H1 (cell line): ENCODE results near the gene SGSH. TPM values are rescaled to one million over a fixed set of nuclear protein-coding genes. Genes with fewer than 3 reads are reported as not detected.

Experiments
- EP300 ChIP-seq, 2 experiments: IDR thresholded peaks; 1 replicate in 1 of 2; 2 replicates in 1 of 2; pipeline ENCODE4 v1.6.1; 2011 to 2012; ENCODE audit warnings: low read depth in 2 of 2, low read length in 2 of 2, mild to moderate bottlenecking in 2 of 2, borderline replicate concordance in 1 of 2, inconsistent platforms in 1 of 2, moderate library complexity in 1 of 2
- EZH2 ChIP-seq: fragments of 200-600 bp; sonication (generic); IDR thresholded peaks from 2 replicates; pipeline ENCODE4 v1.7.1; 2012; ENCODE audit warnings: low read depth, mild to moderate bottlenecking, moderate library complexity, low read length, inconsistent platforms; ENCODE audit not compliant: severe bottlenecking
- GABPA ChIP-seq: IDR thresholded peaks from 2 replicates; pipeline ENCODE4 v1.6.1; 2011; ENCODE audit warnings: mild to moderate bottlenecking, low read length, moderate library complexity, borderline replicate concordance; ENCODE audit not compliant: insufficient read depth
- HDAC6 ChIP-seq: IDR thresholded peaks from one replicate; pipeline ENCODE4 v1.7.1; 2012; ENCODE audit warnings: low read depth, mild to moderate bottlenecking, inconsistent platforms, low read length, moderate library complexity
- JUN ChIP-seq: IDR thresholded peaks from 2 replicates; pipeline ENCODE4 v1.6.1; 2011; ENCODE audit warnings: low read depth, mild to moderate bottlenecking, improper control_type of control experiment, low read length
- NANOG ChIP-seq: IDR thresholded peaks from 2 replicates; pipeline ENCODE4 v1.6.1; 2011; ENCODE audit warnings: low read length, low read depth, mild to moderate bottlenecking, inconsistent platforms; ENCODE audit not compliant: insufficient read depth, poor library complexity, severe bottlenecking
- polyA plus RNA-seq, 7 experiments: library from polyadenylated mRNA; depleted of rRNA in 3 of 7; stranded (reverse) in 5 of 7; unstranded in 2 of 7; fragments of >200 nt in 5 of 7; fragments of 200-250 nt in 2 of 7; gene quantifications; 1 replicate in 5 of 7; 2 replicates in 1 of 7; 4 replicates in 1 of 7; pipeline versions ENCODE4 v1.2.1 to v1.2.3, GENCODE V29; 2011 to 2013; ENCODE audit warnings: missing spikeins in 2 of 7, mixed read lengths in 2 of 7
- total RNA-seq: library from RNA; stranded (reverse); fragmentation: NEBNext Ultra II Directional; extraction: Animal tissue kit (Norgen Biotek cat#: 25700); gene quantifications from 2 replicates; pipeline ENCODE4 v1.2.1, GENCODE V29; 2021

Gene SGSH
- total and polyA plus RNA-seq, 2 of the 8 experiments (the other 6 are each of a cell fraction or from before 2014, with no cell fraction given) = 18.0 to 19.6 TPM

DNA sequence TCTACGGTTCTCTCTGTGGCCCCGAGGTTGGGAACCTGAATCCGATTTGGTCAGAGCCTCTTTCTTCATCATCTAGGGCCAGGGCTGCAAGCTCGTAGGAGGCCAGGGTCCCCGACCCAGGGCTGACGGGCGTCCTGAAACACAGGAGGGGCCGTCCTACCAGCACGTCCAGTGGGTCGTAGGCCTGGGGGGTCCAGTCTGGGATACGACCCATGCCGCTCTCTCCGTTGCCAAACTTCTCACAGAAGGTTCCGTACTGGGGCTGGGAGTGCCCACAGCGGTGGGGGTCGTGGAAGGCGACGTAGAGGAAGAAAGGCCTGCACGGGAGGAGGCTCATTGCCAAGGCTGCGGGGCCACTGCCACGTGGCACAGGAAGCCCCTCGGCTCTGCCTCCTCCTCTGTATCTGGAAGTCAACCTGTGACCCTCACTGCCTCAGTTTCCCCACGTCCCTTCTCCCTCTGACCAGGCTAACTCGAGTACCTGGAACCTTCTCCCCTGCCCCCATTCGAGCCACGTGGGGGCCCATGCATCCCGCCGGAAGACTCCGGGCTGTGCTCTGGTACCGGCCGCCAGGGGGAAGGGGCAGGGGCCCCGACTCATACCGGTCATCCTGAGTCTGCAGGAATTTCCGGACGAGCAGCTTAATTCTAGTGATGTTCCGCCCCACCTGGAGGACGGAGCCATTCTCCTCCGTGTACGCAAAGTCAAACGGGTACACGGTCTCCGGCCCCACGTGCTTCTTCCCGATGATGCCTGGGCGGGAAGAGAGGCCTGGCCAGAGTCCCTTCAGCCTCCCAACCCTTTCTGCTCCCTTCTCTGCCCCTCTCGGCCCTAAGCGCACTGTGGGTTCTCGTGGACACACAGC is 5.9 kb downstream of the SGSH start (continued):
- TF ChIP-seq EZH2 (no peak), JUN (no peak), HDAC6 (no peak), EP300 (IDR thresholded peaks at IDR 0.05; ENCODE audit: borderline replicate concordance in 1 of 2, low read depth in 2 of 2, low read length in 2 of 2) (no peak), NANOG (no peak), GABPA (no peak)
